Fibroblast of lung (primary cell): ENCODE measurements around the gene RPP30. TPM values are rescaled to one million over a fixed set of nuclear protein-coding genes. Genes with fewer than 3 reads are reported as not detected.
A peak's percentile ranks its signal among the peaks of the same experiment; 100 is the strongest.

Experiments used
- DNase-seq, 2 donors: peaks; one replicate each; pipeline versions ENCODE4 v3.0.0 to v3.0.0-alpha.2; 2010; ENCODE audit warnings: low read depth in 2 of 2
- H2AFZ ChIP-seq: 2 replicates; pipeline ENCODE4 v1.5.1; 2012; ENCODE audit warnings: low read length, control low read depth, inconsistent platforms
- H3K27ac ChIP-seq: 2 replicates; pipeline ENCODE4 v1.5.1; 2011; ENCODE audit warnings: low read length, control low read depth; ENCODE audit not compliant: insufficient read depth
- H3K27me3 ChIP-seq: 2 replicates; pipeline ENCODE4 v1.5.1; 2011; ENCODE audit warnings: mild to moderate bottlenecking, low read length; ENCODE audit not compliant: control insufficient read depth, insufficient read depth
- H3K36me3 ChIP-seq: 2 replicates; pipeline ENCODE4 v1.5.1; 2011; ENCODE audit warnings: low read length; ENCODE audit not compliant: control insufficient read depth, insufficient read depth
- H3K4me1 ChIP-seq: 2 replicates; pipeline ENCODE4 v1.5.1; 2011; ENCODE audit warnings: low read length; ENCODE audit not compliant: control insufficient read depth, insufficient read depth; ENCODE audit errors: extremely low read depth
- H3K4me2 ChIP-seq: 2 replicates; pipeline ENCODE4 v1.5.1; 2011; ENCODE audit warnings: low read length, control low read depth; ENCODE audit not compliant: insufficient read depth; ENCODE audit errors: extremely low read depth
- H3K4me3 ChIP-seq, 4 experiments: fragments of 200-600 bp in 1 of 4; sonication (generic) in 1 of 4; replicated peaks in 1 of 4; 2 replicates each; pipeline ENCODE4 v1.5.1; 2011 to 2016; ENCODE audit warnings: low read length in 4 of 4, low read depth in 3 of 4, mild to moderate bottlenecking in 3 of 4, control low read depth in 2 of 4, inconsistent platforms in 1 of 4, mixed read lengths in 1 of 4; ENCODE audit not compliant: insufficient read depth in 1 of 4; ENCODE audit errors: control extremely low read depth in 1 of 4
- H3K79me2 ChIP-seq: 2 replicates; pipeline ENCODE4 v1.5.1; 2012; ENCODE audit warnings: mild to moderate bottlenecking, low read length, inconsistent platforms; ENCODE audit not compliant: control insufficient read depth, insufficient read depth
- H3K9ac ChIP-seq: 2 replicates; pipeline ENCODE4 v1.5.1; 2011; ENCODE audit warnings: mild to moderate bottlenecking, low read length, control low read depth; ENCODE audit not compliant: insufficient read depth
- H3K9me3 ChIP-seq: 2 replicates; pipeline ENCODE4 v1.5.1; 2012; ENCODE audit warnings: low read depth, low read length; ENCODE audit not compliant: control insufficient read depth, insufficient read depth
- H4K20me1 ChIP-seq: 2 replicates; pipeline ENCODE4 v1.5.1; 2011; ENCODE audit warnings: low read length; ENCODE audit not compliant: control insufficient read depth, insufficient read depth; ENCODE audit errors: extremely low read depth
- EZH2 ChIP-seq: IDR thresholded peaks from 2 replicates; pipeline ENCODE4 v1.5.1; 2012; ENCODE audit warnings: low read length, control low read depth, mild to moderate bottlenecking; ENCODE audit errors: missing control alignments
- polyA plus RNA-seq, 2 donors: library from polyadenylated mRNA; depleted of rRNA in 1 of 2; stranded (reverse) in 1 of 2; unstranded in 1 of 2; fragments of >200 nt; gene quantifications; 2 replicates each; pipeline ENCODE4 v1.2.1, GENCODE V29; 2011 to 2012; ENCODE audit warnings: missing spikeins in 1 of 2
- total RNA-seq: library from RNA; depleted of rRNA; stranded (reverse); fragments of >200 nt; gene quantifications from 2 replicates; pipeline ENCODE4 v1.2.1, GENCODE V29; 2014
- TF ChIP-seq, protein P1 (sequence below), 2 donors: IDR thresholded peaks in 1 of 2; conservative IDR thresholded peaks in 1 of 2; 1 replicate in 1 of 2; 2 replicates in 1 of 2; pipeline ENCODE4 v1.5.1; 2011 to 2012; ENCODE audit warnings: low read length in 2 of 2, control low read depth in 1 of 2, inconsistent platforms in 1 of 2, low read depth in 1 of 2, mild to moderate bottlenecking in 1 of 2

Gene RPP30
- total and polyA plus RNA-seq, 2 donors (not counting 1 experiment from before 2014, with no cell fraction given) = 32.2 to 38.6 TPM

DNA sequence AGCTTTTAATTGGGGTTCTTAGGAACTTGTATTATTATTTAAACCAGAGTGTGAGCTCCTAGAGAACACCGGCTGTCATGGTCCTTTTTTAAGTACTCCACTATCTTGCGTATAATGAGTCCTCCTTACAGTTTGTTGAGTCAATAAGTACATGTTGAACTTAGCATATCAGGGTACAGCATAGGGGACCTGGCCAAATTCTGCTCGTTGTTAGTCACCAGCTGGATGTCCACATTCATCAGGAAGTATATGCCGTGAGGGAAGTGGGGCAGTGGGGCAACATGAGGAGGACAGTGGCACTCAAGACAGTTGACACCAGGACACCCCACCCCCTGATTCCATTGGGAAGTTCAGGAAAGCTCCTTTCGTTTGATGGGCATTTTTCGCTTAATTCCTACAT is 16.6 kb downstream of the RPP30 start:
- Histone ChIP-seq H3K4me2 (no peak overlapping the region), H4K20me1 (no peaks in the 10 kb centered on the region), H3K4me1 (peaks cover 7% of the 10 kb centered on the region), H3K9me3 (no peaks in the 10 kb centered on the region), H3K79me2 (no peaks in the 10 kb centered on the region), H2AFZ (no peak overlapping the region), H3K27ac (no peak overlapping the region), H3K4me3 (no peak overlapping the region), H3K27me3 (no peaks in the 10 kb centered on the region), H3K9ac (no peak overlapping the region), H3K36me3 (peaks cover 6% of the 10 kb centered on the region)
- TF ChIP-seq, protein P1, sequence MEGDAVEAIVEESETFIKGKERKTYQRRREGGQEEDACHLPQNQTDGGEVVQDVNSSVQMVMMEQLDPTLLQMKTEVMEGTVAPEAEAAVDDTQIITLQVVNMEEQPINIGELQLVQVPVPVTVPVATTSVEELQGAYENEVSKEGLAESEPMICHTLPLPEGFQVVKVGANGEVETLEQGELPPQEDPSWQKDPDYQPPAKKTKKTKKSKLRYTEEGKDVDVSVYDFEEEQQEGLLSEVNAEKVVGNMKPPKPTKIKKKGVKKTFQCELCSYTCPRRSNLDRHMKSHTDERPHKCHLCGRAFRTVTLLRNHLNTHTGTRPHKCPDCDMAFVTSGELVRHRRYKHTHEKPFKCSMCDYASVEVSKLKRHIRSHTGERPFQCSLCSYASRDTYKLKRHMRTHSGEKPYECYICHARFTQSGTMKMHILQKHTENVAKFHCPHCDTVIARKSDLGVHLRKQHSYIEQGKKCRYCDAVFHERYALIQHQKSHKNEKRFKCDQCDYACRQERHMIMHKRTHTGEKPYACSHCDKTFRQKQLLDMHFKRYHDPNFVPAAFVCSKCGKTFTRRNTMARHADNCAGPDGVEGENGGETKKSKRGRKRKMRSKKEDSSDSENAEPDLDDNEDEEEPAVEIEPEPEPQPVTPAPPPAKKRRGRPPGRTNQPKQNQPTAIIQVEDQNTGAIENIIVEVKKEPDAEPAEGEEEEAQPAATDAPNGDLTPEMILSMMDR (conservative IDR thresholded peaks at IDR 0.05 in 1 of 2, IDR thresholded peaks at IDR 0.05 in 1 of 2; ENCODE audit: low read depth in 1 of 2, low read length in 2 of 2) = no peak
- no peak for TF ChIP-seq EZH2
- no peak for DNase-seq

DNA sequence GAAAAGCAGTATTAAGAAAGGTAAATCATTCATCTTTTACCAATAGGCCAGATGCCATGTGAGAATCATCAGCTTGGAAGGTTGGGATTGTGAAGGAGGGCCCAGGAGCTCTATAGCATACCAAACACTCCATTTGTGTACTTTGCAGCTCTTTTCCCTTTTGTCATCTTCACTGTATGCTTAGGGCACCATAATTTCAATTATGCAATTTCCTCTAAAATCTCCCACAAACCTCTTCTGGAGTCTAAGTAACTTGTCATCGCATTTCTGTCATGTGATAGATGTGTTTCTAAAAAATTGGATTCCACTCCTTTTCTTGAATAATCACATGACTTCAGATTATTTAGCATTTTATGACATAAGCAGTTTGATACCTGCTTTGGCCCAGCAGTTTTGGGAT is 17.9 kb downstream of the RPP30 start:
- DNase-seq = no peak
- no peaks in the 10 kb centered on the region for H4K20me1 ChIP-seq
- H3K4me3 ChIP-seq = no peak overlapping the region
- H3K9ac ChIP-seq = no peak overlapping the region
- H3K27ac ChIP-seq = no peak overlapping the region
- peaks cover 7% of the 10 kb centered on the region for H3K36me3 ChIP-seq
- H3K27me3 ChIP-seq = no peaks in the 10 kb centered on the region
- H3K9me3 ChIP-seq = no peaks in the 10 kb centered on the region
- peak overlapping the region; percentile 7 for H3K4me2 ChIP-seq
- H2AFZ ChIP-seq = no peak overlapping the region
- no peak for TF ChIP-seq EZH2
- TF ChIP-seq, protein P1 (conservative IDR thresholded peaks at IDR 0.05 in 1 of 2, IDR thresholded peaks at IDR 0.05 in 1 of 2; ENCODE audit: low read depth in 1 of 2, low read length in 2 of 2) = no peak
- H3K79me2 ChIP-seq = no peaks in the 10 kb centered on the region
- peaks cover 5% of the 10 kb centered on the region for H3K4me1 ChIP-seq

DNA sequence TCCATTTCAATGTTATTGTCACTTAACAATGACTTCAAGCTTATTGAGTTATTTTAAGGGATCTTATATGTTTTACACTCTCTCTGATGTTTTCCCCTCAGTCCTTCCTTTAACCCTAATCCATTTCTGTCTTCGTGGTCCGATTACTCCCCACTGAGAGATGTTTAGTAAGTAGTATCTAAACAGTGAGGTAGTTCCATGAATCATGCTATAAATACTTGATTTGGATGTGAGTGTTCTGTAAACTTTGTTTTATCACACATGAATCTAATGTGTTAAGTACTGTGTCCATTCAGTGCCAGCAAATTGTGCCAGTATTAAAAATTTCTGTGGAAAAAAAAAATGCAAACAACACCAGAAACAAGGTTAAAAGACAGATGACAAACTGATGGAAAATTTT is 18.6 kb downstream of the RPP30 start:
- no peaks in the 10 kb centered on the region for H3K9me3 ChIP-seq
- peak in 1 of 2 donors; percentile 36 for DNase-seq
- no peaks in the 10 kb centered on the region for H3K27me3 ChIP-seq
- peaks cover 4% of the 10 kb centered on the region for H3K4me1 ChIP-seq
- H3K36me3 ChIP-seq = peaks cover 7% of the 10 kb centered on the region
- H3K27ac ChIP-seq = no peak overlapping the region
- H3K4me2 ChIP-seq = no peak overlapping the region
- TF ChIP-seq, protein P1 (conservative IDR thresholded peaks at IDR 0.05 in 1 of 2, IDR thresholded peaks at IDR 0.05 in 1 of 2; ENCODE audit: low read depth in 1 of 2, low read length in 2 of 2) = no peak
- H4K20me1 ChIP-seq = no peaks in the 10 kb centered on the region
- no peak overlapping the region for H3K4me3 ChIP-seq
- no peak overlapping the region for H2AFZ ChIP-seq
- H3K9ac ChIP-seq = no peak overlapping the region
- H3K79me2 ChIP-seq = no peaks in the 10 kb centered on the region
